AG04449 (cell line): ENCODE data around the gene GADD45G.

ENCODE experiments used
- CTCF ChIA-PET: fragments of 350-600 bp; formaldehyde crosslinking; extraction: SDS; loops from one replicate; lab custom pipeline; 2021; ENCODE audit warnings: antibody characterized with exemption; lab: Yijun Ruan, JAX
- POLR2A ChIA-PET: fragments of 400-600, 350-600 bp; formaldehyde crosslinking; extraction: SDS; loops from one replicate; lab custom pipeline; 2020; ENCODE audit warnings: antibody characterized with exemption, inconsistent platforms; lab: Yijun Ruan, JAX
- DNase-seq: peaks from one replicate; pipeline ENCODE4 v3.0.0-alpha.2; 2010; ENCODE audit warnings: low read depth, low spot score
- H3K4me3 ChIP-seq: 2 replicates; pipeline ENCODE4 v1.5.1; 2011; ENCODE audit warnings: low read depth, mild to moderate bottlenecking, control low read depth, low read length
- TF ChIP-seq, protein P1 (sequence below): IDR thresholded peaks from one replicate; pipeline ENCODE4 v1.5.1; 2011; ENCODE audit warnings: mild to moderate bottlenecking, moderate library complexity, low read length, control low read depth, inconsistent platforms; ENCODE audit not compliant: insufficient read depth; ENCODE audit errors: missing control alignments

Gene GADD45G

GRCh38 chr9:89655056-89655989 is 50.5 kb downstream of the GADD45G start:
- TF ChIP-seq, protein P1, sequence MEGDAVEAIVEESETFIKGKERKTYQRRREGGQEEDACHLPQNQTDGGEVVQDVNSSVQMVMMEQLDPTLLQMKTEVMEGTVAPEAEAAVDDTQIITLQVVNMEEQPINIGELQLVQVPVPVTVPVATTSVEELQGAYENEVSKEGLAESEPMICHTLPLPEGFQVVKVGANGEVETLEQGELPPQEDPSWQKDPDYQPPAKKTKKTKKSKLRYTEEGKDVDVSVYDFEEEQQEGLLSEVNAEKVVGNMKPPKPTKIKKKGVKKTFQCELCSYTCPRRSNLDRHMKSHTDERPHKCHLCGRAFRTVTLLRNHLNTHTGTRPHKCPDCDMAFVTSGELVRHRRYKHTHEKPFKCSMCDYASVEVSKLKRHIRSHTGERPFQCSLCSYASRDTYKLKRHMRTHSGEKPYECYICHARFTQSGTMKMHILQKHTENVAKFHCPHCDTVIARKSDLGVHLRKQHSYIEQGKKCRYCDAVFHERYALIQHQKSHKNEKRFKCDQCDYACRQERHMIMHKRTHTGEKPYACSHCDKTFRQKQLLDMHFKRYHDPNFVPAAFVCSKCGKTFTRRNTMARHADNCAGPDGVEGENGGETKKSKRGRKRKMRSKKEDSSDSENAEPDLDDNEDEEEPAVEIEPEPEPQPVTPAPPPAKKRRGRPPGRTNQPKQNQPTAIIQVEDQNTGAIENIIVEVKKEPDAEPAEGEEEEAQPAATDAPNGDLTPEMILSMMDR, result no peak
- ChIA-PET POLR2A (no interaction called here), CTCF (no interaction called here)
- H3K4me3 ChIP-seq, result no peak overlapping the region
- DNase-seq, result no peak
